ENCODE measurements around the gene MPP4.
"Not testable (repeated sequence)": the region's sequence is repeated elsewhere in the genome, so short reads cannot be mapped to it uniquely, and the experiment has no call there.

The MPP4 gene

DNA sequence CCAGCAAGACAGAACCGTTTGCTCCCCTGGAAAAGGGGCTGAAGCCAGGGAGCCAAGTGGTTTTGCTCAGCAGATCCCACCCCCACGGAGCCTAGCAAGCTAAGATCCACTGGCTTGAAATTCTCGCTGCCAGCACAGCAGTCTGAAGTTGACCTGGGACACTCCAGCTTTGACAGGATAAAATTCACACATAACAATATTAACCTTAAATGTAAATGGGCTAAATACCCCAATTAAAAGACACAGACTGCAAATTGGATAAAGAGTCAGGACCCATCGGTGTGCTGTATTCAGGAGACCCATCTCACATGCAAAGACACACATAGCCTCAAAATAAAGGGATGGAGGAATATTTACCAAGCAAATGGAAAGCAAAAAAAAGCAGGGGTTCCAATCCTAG is 27.2 kb downstream of the MPP4 start:
- not testable (repeated sequence) for DNase-seq

- no peak for DNase-seq
Measured at GRCh38 chr2:201669865-201670264, 28.6 kb downstream of the MPP4 start.

GRCh38 chr2:201668402-201668910 is 30.0 kb downstream of the MPP4 start:
- no peak for DNase-seq

DNA sequence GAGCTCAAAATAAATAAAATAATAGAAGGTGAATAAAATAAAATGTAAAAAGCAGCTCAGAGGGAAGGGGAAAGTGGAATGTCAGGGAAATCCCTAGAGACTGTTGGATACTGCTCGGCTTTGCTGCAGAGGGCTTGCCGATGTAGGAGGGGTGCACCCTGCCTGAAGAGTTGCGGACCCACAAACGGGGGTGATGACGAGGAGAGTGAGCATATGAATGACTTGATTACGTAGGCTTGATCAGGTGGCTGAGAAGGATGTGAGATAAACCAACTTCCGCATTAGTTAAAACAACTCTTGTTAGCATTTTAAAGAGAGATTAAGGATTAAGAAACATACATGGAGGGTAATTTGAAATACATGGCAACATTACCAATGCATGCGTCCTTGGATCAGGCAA is 34.1 kb downstream of the MPP4 start:
- no peak for DNase-seq

DNA sequence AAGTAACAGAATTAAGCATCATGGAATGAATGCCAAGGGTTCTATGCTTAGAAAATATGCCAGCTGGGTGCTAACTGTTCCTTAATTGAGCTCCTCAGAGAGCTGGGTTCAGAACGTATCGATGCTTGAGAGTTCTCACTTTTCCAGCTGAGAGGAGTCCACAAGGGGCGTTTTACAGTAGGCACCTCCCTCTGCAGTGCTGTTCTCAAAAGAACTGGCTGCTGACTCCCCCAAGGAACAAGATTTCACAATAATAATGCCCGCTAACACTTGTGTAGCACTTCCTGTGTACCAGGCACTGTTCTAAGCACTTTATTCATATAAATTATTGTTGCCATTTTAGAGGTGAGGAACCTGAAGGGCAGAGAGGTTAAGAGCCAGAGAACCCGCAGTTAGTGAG is 37.1 kb downstream of the MPP4 start:
- DNase-seq: no peak

GRCh38 chr2:201660293-201660895 is 38.0 kb downstream of the MPP4 start:
- no peak for DNase-seq

DNA sequence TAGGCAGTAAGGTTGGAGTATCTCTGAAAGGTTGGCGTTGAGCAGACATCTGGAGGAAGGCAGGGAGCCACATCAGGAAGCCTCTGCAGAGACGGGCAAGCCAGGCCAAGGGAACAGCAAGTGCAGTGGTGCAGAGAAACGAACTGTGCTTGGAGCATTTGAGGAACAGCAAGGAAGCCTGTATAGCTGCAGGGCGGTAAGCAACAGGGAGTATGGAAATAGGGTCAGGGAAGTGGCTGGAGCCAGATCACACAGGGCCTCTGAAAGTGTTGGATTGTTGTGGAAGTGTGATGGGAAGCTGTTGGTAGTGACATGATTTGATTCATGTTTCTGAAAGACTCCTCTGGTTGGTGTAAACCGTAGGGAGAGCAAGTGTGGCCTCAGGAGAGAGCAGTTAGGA is 41.7 kb downstream of the MPP4 start:
- no peak for DNase-seq

DNA sequence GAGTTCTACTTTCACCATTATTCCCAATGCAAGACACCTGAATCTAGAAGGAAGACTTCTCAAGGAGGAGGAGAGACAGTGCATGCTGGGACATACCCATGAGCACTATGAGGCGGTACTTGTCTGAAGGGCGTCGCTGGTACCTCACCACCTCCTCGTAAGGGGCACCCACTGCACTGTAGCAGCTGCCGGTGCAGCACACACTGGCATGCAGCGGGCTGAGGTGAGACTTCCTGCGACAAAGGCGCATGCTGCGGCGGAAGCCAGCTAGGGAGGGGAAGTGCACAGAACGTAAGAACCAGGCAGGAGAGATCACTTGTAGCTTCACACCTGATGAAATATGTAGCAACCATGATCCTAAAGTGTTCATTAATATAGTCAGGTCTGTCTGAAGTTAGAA is 42.3 kb downstream of the MPP4 start:
- DNase-seq: no peak

- no peak for DNase-seq
Measured at GRCh38 chr2:201654616-201655384, 43.6 kb downstream of the MPP4 start.

- no peak for DNase-seq
Measured at GRCh38 chr2:201653221-201653620, 45.2 kb downstream of the MPP4 start.

DNA sequence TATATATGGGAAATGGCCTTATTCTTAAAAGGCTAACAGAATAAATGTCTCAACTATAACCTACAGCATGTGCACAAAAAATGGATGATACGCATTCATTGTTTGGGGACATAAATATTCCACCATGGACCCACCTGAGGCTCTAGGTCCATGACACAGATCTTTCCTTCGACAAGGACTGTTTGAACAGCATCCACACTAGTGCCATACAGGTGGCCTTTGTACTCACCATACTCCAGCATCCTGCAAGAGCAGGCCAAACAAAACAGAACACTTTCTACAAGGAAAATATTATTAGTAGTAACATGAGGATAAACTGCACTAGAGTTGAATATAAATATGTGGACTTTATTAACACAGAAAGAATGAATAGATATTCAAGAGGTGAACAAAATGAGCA is 49.0 kb downstream of the MPP4 start:
- DNase-seq: no peak

DNA sequence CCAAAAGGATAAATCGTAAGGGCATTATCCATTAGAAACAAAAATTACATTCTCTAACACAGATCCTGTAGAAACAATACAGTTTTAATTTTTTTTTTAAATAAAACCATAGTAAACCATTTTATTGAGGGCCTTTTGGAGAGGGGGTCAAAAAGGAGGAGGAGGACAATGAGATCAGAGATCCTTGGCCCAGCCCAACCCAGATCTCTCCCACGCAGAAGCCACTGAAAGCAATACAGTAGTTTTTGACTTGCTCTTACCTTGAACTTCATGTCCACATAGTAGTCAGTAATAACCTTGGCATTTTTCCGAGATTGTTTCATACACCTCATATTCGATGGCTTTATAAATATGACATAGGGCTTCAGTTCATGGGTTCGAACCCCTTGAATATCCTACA is 51.0 kb downstream of the MPP4 start:
- no peak for DNase-seq

DNA sequence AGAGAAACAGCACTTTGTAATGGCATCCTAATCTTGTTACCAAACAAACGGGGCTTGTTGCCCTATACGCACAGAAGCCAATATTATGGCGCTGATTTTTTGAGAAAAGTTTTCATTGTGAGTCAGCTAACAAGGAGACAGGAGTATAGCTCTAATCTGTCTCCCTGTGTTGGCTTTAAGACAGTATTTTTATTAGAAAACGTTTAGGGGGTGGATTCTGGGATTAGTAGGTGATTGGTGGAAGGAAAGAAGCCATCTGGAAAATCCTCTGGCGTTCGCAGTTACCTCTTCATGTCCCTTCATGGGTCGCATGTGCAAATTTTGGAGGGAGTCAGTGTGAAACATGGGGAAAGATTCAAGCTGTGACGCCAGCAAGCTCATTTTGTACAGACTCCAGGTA is 54.4 kb downstream of the MPP4 start:
- DNase-seq: no peak

DNA sequence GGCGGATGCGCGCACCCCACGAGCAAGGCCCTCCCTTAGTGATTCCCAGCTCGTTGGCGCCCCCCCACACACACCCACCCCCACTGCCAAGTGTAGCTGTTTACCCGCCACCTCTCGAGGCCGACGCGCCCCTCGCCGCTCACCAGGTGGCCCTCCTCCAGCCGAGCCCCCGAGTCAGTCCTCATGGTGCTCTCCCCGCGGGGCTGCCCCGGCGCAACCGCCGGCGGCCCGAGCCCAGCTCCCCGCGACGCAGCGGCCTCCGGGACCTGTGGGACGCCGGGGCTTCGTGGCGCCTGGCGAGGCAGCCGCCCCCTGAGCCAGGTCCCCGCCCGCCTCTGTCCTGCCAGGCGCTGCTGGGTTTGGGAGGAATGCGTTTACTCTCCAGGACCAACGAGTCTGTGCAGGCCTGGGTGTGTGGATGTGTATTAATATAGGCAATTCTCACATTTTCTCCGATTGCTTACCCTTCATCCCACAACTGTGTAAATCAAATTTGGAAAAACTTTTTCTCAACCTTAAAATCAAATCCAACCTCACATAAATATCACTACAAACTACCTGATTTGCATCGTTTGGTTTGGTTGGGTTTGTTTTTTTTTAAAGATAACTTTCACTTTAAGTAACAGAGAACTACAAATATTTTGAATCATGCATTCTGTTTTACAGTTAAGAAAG is 55.1 kb downstream of the MPP4 start, which contains the start of gene TMEM237:
Gene TMEM237 (minus strand): TSS at position 288 of the 675 bp plus-strand sequence. CDS start 103 bp downstream, at position 185.
- DNase-seq: peak; percentile 36

GRCh38 chr2:201642579-201643215 is 55.7 kb downstream of the MPP4 start:
- DNase-seq: peak; percentile 82

- no peak for DNase-seq
Measured at GRCh38 chr2:201642086-201642578, 56.3 kb downstream of the MPP4 start.

DNA sequence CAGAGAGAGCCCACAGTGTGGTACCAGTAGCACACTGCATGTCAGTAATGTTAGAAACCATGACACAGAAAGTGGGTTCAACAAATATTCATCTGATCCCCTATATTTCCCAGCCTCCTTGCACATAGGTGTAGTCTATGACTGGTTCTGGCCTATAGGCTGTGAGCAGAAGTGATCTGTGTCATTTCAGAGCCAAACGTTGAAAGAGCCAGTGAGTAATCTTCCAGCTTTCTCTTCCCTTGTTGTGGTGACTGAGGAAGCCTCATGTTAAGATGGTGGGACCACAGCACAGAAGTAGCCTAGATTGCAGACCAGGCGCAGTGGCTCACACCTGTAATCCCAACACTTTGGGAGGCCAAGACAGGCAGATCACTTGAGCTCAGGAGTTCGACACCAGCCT is 59.2 kb downstream of the MPP4 start:
- DNase-seq: peak; percentile 15

DNA sequence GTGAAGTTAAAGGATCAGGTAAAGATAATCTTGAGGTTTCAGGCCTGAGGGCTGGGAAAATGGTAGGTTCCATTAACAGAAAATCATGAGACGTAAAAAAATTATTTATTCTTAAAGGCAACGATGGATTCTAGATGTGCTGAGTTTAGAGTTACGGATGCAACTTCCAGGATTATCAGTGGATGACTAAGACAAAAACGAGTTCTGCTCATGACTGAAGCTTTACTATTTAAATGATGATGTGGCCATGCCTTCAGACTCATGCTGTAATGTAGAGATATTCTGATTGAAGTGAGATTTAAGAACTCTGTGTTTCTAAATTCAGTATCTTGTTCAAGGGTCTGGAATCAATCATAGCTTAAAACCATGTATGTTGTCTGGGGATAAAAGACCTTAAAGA is 60.1 kb downstream of the MPP4 start:
- no peak for DNase-seq

GRCh38 chr2:201633661-201634249 is 64.7 kb downstream of the MPP4 start:
- no peak for DNase-seq

- no peak for DNase-seq
Measured at GRCh38 chr2:201631041-201631440, 67.4 kb downstream of the MPP4 start.

DNA sequence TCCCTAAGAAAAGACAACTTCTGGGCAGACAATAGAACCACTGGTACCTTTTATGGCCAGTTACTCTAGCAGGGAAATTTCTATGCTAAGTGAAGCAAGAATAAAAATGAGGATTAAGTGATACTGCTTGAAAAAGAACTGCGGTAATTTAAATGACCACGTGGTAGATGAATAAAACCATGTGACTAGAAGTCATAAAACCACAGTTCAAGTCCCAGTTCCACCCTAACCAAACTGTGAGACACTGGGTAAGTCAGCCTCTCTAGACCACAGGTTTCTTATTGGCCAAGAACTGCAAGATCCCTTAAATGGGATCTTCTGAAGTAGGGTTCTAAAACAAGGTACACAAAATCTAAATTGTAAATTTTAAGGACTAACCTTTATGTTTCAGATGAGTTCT is 67.9 kb downstream of the MPP4 start:
- no peak for DNase-seq

- DNase-seq: no peak
Measured at GRCh38 chr2:201628545-201628944, 69.9 kb downstream of the MPP4 start.
